K562 (cell line): Measurements from ENCODE around the gene TRAP1. TPM values are rescaled to one million over a fixed set of nuclear protein-coding genes. Genes with fewer than 3 reads are reported as not detected.

Experiments
- KAT7 ChIP-seq: sonication (generic); formaldehyde crosslinking; IDR thresholded peaks from 2 replicates; pipeline ENCODE4 v1.8.0; 2022; ENCODE audit warnings: missing genetic modification reagents, mild to moderate bottlenecking, borderline replicate concordance
- polyA plus RNA-seq, 8 experiments: library from polyadenylated mRNA; depleted of rRNA in 4 of 8; stranded (reverse) in 5 of 8; unstranded in 3 of 8; fragments of >200 nt; fragmentation: Nextera tagmentation in 2 of 8; fragmentation: Illumina TruSeq in 1 of 8; extraction: Ambion mirVana in 2 of 8; extraction: Trizol in 1 of 8; gene quantifications; 2 replicates each; pipeline versions ENCODE4 v1.2.1 to v1.2.3, GENCODE V29; 2011 to 2014; ENCODE audit warnings: inconsistent platforms in 1 of 8, missing spikeins in 1 of 8
- total RNA-seq, 7 experiments: library from RNA; depleted of rRNA in 6 of 7; stranded (reverse); fragments of >200 nt in 6 of 7; fragmentation: Illumina TruSeq in 2 of 7; extraction: Trizol in 2 of 7; gene quantifications; 2 replicates each; pipeline versions ENCODE4 v1.2.1 to v1.2.3, GENCODE V29; 2011 to 2021; ENCODE audit warnings: low replicate concordance in 1 of 7
- TF ChIP-seq, protein P1 (sequence below): fragments of 250-450 bp; sonication (Bioruptor Pico); IDR thresholded peaks from 2 replicates; pipeline ENCODE4 v1.4.0; 2020

TRAP1 gene
- total and polyA plus RNA-seq, 9 of the 15 experiments (the other 6 are each of a cell fraction or from before 2014, with no cell fraction given): 19.1 to 436 (median 301) TPM

DNA sequence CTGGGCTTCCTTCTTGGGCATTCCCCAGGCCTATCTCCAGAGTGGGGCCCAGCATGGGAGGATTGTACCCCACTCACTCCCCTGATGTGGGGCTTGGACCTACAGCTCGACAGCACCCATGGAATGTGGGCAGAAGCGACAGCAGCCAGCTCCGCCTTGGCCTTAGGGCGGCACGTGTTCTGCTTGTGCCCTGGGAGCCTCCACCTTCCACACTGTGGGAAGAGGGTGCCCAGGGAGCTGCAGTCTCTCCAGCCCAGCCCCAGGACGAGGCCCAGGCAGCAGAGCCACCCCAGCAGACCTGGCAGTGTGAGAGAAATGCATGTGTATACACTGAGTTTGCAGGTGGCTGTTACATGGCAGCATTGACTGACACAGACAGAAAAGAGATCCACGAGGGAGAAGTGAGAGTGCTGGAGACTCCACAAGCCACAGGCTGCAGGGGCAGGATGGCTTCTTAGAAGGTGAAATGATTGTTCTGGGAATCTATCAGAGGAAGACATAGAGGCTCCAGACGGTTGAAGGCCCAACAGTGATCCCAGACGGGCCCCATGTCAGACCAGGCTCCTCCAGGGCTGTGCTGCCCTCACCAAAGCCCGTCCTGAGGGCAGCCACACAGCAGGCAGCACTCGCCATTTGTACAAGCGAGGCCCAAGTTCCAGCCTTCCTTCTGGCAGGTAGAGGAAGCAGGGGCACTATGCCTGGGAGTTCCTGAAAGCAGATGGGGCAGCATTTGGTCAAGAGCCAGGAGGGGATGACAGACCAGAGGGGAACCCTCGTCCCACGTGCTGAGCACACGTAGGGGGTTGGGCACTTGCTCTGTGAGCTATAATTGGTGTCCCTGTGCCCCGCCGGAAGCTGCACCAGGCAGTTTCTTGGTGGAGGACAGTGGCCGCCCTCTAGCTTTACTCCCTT is 65.6 kb downstream of the TRAP1 start (continued):
- TF ChIP-seq, protein P1, sequence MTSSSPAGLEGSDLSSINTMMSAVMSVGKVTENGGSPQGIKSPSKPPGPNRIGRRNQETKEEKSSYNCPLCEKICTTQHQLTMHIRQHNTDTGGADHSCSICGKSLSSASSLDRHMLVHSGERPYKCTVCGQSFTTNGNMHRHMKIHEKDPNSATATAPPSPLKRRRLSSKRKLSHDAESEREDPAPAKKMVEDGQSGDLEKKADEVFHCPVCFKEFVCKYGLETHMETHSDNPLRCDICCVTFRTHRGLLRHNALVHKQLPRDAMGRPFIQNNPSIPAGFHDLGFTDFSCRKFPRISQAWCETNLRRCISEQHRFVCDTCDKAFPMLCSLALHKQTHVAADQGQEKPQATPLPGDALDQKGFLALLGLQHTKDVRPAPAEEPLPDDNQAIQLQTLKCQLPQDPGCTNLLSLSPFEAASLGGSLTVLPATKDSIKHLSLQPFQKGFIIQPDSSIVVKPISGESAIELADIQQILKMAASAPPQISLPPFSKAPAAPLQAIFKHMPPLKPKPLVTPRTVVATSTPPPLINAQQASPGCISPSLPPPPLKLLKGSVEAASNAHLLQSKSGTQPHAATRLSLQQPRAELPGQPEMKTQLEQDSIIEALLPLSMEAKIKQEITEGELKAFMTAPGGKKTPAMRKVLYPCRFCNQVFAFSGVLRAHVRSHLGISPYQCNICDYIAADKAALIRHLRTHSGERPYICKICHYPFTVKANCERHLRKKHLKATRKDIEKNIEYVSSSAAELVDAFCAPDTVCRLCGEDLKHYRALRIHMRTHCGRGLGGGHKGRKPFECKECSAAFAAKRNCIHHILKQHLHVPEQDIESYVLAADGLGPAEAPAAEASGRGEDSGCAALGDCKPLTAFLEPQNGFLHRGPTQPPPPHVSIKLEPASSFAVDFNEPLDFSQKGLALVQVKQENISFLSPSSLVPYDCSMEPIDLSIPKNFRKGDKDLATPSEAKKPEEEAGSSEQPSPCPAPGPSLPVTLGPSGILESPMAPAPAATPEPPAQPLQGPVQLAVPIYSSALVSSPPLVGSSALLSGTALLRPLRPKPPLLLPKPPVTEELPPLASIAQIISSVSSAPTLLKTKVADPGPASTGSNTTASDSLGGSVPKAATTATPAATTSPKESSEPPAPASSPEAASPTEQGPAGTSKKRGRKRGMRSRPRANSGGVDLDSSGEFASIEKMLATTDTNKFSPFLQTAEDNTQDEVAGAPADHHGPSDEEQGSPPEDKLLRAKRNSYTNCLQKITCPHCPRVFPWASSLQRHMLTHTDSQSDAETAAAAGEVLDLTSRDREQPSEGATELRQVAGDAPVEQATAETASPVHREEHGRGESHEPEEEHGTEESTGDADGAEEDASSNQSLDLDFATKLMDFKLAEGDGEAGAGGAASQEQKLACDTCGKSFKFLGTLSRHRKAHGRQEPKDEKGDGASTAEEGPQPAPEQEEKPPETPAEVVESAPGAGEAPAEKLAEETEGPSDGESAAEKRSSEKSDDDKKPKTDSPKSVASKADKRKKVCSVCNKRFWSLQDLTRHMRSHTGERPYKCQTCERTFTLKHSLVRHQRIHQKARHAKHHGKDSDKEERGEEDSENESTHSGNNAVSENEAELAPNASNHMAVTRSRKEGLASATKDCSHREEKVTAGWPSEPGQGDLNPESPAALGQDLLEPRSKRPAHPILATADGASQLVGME (CRISPR knock-in tag): no peak
- TF ChIP-seq KAT7 (CRISPR knock-in tag): no peak
